ENCODE results near the gene PDGFD.

The PDGFD gene

GRCh38 chr11:104142698-104143097, 21.2 kb downstream of the PDGFD start:
- DNase-seq, result no peak

- DNase-seq, result no peak
Measured at GRCh38 chr11:104136861-104137260, 27.1 kb downstream of the PDGFD start.

GRCh38 chr11:104134745-104135144, 29.2 kb downstream of the PDGFD start:
- DNase-seq, result no peak

GRCh38 chr11:104130161-104130560, 33.8 kb downstream of the PDGFD start:
- no peak for DNase-seq

GRCh38 chr11:104129145-104129544, 34.8 kb downstream of the PDGFD start:
- no peak for DNase-seq

GRCh38 chr11:104127828-104128227, 36.1 kb downstream of the PDGFD start:
- DNase-seq, result no peak

- DNase-seq, result no peak
Measured at GRCh38 chr11:104126464-104126863, 37.5 kb downstream of the PDGFD start.

- no peak for DNase-seq
Measured at GRCh38 chr11:104124979-104125378, 39.0 kb downstream of the PDGFD start.

GRCh38 chr11:104122836-104123235, 41.1 kb downstream of the PDGFD start:
- no peak for DNase-seq

GRCh38 chr11:104122011-104122635, 41.8 kb downstream of the PDGFD start:
- no peak for DNase-seq

GRCh38 chr11:104120493-104121137, 43.3 kb downstream of the PDGFD start:
- no peak for DNase-seq

GRCh38 chr11:104118105-104118744, 45.7 kb downstream of the PDGFD start:
- DNase-seq, result no peak

- DNase-seq, result no peak
Measured at GRCh38 chr11:104113541-104113940, 50.4 kb downstream of the PDGFD start.

GRCh38 chr11:104106136-104106754, 57.7 kb downstream of the PDGFD start:
- no peak for DNase-seq

GRCh38 chr11:104105155-104105554, 58.8 kb downstream of the PDGFD start:
- no peak for DNase-seq

- DNase-seq, result no peak
Measured at GRCh38 chr11:104104664-104105063, 59.3 kb downstream of the PDGFD start.

- no peak for DNase-seq
Measured at GRCh38 chr11:104104201-104104600, 59.7 kb downstream of the PDGFD start.

GRCh38 chr11:104098555-104098954, 65.4 kb downstream of the PDGFD start:
- DNase-seq, result no peak

GRCh38 chr11:104098132-104098531, 65.8 kb downstream of the PDGFD start:
- DNase-seq, result no peak

- no peak for DNase-seq
Measured at GRCh38 chr11:104096900-104097299, 67.0 kb downstream of the PDGFD start.

GRCh38 chr11:104095791-104096190, 68.2 kb downstream of the PDGFD start:
- no peak for DNase-seq

GRCh38 chr11:104094576-104094975, 69.4 kb downstream of the PDGFD start:
- DNase-seq, result no peak

GRCh38 chr11:104093426-104094280, 70.3 kb downstream of the PDGFD start:
- no peak for DNase-seq
